Heart left ventricle (tissue), 13 donors: Measurements from ENCODE around the gene TUBGCP5.

Experiments
- CTCF ChIP-seq, 12 donors: fragments of 200-600 bp; sonication (generic) in 4 of 12; IDR thresholded peaks; one replicate each; pipeline versions ENCODE4 v1.5.0 to v1.8.0; 2018 to 2022; ENCODE audit warnings: antibody characterized with exemption in 12 of 12, mild to moderate bottlenecking in 5 of 12
- POLR2A ChIP-seq, 2 donors: fragments of 450-650 bp; IDR thresholded peaks; one replicate each; pipeline ENCODE4 v1.6.1; 2017; ENCODE audit warnings: antibody characterized with exemption in 2 of 2, mild to moderate bottlenecking in 2 of 2, moderate library complexity in 2 of 2
- donor health status: ischemic (EF 13 %, LVEDD 7.1; RV severe dilation, severe dysfunction).
- donor health status: DM: no; HTN: yes; CAD: no.
- donor health status: DM: no; HTN: no; CAD: no.
- donor health status: ischemic (EF 25% LVEDD 6.9; RV normal size, moderate dysfunction).
- donor health status: ischemic (EF 25% LVEDD 5.7; RV mildly dilated, moderate dysfunction).
- donor health status: ischemic (EF 35%, LVEDD 5.7; RV mildly dilated, moderate dysfunction).
- donor health status: nonischemic (EF 11% LVEDD 7.7; RV severe dilation, severe dysfunction).
- donor health status: DM: yes; HTN: yes; CAD: no.
- donor health status: PGD.
- donor health status: ischemic (EF 29% LVEDD 5.4; RV normal size, mild dysfunction).
- donor health status: nonischemic (EF 23%, LVEDD 6.1; RV moderate dilation, normal function).

- no peak for TF ChIP-seq CTCF (IDR thresholded peaks at IDR 0.05)
- TF ChIP-seq POLR2A (IDR thresholded peaks at IDR 0.05), result no peak
Measured at GRCh38 chr15:22956978-22957260, 82.5 kb downstream of the TUBGCP5 start.
